ENCODE measurements around the gene STAG1. TPM values are rescaled to one million over a fixed set of nuclear protein-coding genes. Genes with fewer than 3 reads are reported as not detected.

STAG1 gene
- polyA plus RNA-seq, 1 of the 3 experiments (the other 2 are of a cell fraction) = 5.5 TPM

- Histone ChIP-seq H2AFZ (ENCODE audit: low read depth) (no peak overlapping the region), H3K9me2 (no peaks in the 10 kb centered on the region), H3K79me2 (ENCODE audit: insufficient read depth) (peaks cover 8% of the 10 kb centered on the region; the same call in 1 of the 2 replicates), H3K4me1 (ENCODE audit: control insufficient read depth in 1 of 2, insufficient read depth in 2 of 2, low read depth in 1 of 2, low read length in 1 of 2) (no peaks in the 10 kb centered on the region), H3K27ac (ENCODE audit: low read depth in 2 of 2, low read length in 1 of 2) (no peak overlapping the region), H3F3A (replicated peaks; ENCODE audit: insufficient read depth) (peaks cover 8% of the 10 kb centered on the region), H3K4me3 (ENCODE audit: low read depth in 2 of 2, low read length in 1 of 2) (no peak overlapping the region), H3K9ac (no peak overlapping the region), H4K20me1 (ENCODE audit: insufficient read depth) (no peaks in the 10 kb centered on the region), H3K27me3 (ENCODE audit: insufficient read depth) (no peaks in the 10 kb centered on the region), H3K36me3 (replicated peaks in 1 of 2; ENCODE audit: control insufficient read depth in 1 of 2, insufficient read depth in 2 of 2, low read length in 1 of 2) (peaks cover 0 to 8% of the 10 kb centered on the region in 2 experiments), H3K4me2 (no peak overlapping the region), H3K9me3 (peaks cover 4% of the 10 kb centered on the region; the same call in 1 of the 2 replicates)
- TF ChIP-seq POLR2AphosphoS5 (IDR thresholded peaks at IDR 0.05; ENCODE audit: low read depth, low read length) (no peak), FOXJ3 (CRISPR knock-in tag; IDR thresholded peaks at IDR 0.05) (no peak), JUND (IDR thresholded peaks at IDR 0.05) (no peak), GATA2 (CRISPR knock-in tag; IDR thresholded peaks at IDR 0.05) (no peak), TEAD4 (IDR thresholded peaks at IDR 0.05; ENCODE audit: borderline replicate concordance, insufficient read depth) (no peak), REST (IDR thresholded peaks at IDR 0.05; ENCODE audit: low read depth, low read length) (no peak), MXI1 (IDR thresholded peaks at IDR 0.05; ENCODE audit: low read depth, low read length) (no peak), FOSL2 (IDR thresholded peaks at IDR 0.05; ENCODE audit: borderline replicate concordance, low read depth) (no peak), TCF12 (IDR thresholded peaks at IDR 0.05) (no peak), RAD21 (IDR thresholded peaks at IDR 0.05; ENCODE audit: low read length) (no peak), ELF1 (IDR thresholded peaks at IDR 0.05) (no peak), CHD2 (IDR thresholded peaks at IDR 0.05; ENCODE audit: low read length, partially characterized antibody) (no peak)
- TF ChIP-seq, protein P1, sequence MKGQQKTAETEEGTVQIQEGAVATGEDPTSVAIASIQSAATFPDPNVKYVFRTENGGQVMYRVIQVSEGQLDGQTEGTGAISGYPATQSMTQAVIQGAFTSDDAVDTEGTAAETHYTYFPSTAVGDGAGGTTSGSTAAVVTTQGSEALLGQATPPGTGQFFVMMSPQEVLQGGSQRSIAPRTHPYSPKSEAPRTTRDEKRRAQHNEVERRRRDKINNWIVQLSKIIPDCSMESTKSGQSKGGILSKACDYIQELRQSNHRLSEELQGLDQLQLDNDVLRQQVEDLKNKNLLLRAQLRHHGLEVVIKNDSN (IDR thresholded peaks at IDR 0.05; ENCODE audit: borderline replicate concordance, low read depth) = no peak
- ChIA-PET CTCF (interaction anchor here (1.0 to 1.5 kb wide), 2 partner anchors 10 to 176 kb away, joined by 3 to 4 read pairs; partner anchors contain the start of gene STAG1), POLR2A (no interaction called here)
- 91% methylated on average over 6 of the region's 6 CpGs for WGBS (ENCODE audit: low lambda C conversion rate)
- DNase-seq = no peak
These were observed 175.7 kb downstream of the STAG1 start for GRCh38 chr3:136576279-136577009.
